ENCODE measurements around the gene RIT2.

GRCh38 chr18:43029414-43029813 lies 86.1 kb downstream of the RIT2 start:
- no peak for TF ChIP-seq E2F5 (CRISPR knock-in tag; IDR thresholded peaks at IDR 0.05)
- TF ChIP-seq ZBTB43 (CRISPR knock-in tag; IDR thresholded peaks at IDR 0.05): no peak
- TF ChIP-seq MXD4 (CRISPR knock-in tag; IDR thresholded peaks at IDR 0.05; ENCODE audit: borderline replicate concordance): no peak
- TF ChIP-seq, protein P1, sequence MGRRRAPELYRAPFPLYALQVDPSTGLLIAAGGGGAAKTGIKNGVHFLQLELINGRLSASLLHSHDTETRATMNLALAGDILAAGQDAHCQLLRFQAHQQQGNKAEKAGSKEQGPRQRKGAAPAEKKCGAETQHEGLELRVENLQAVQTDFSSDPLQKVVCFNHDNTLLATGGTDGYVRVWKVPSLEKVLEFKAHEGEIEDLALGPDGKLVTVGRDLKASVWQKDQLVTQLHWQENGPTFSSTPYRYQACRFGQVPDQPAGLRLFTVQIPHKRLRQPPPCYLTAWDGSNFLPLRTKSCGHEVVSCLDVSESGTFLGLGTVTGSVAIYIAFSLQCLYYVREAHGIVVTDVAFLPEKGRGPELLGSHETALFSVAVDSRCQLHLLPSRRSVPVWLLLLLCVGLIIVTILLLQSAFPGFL (CRISPR knock-in tag; IDR thresholded peaks at IDR 0.05; ENCODE audit: borderline replicate concordance): no peak
- no peak for TF ChIP-seq TP53 (CRISPR knock-in tag; IDR thresholded peaks at IDR 0.05)
- no peak for TF ChIP-seq SP1 (CRISPR knock-in tag; conservative IDR thresholded peaks at IDR 0.05)
- no peak for TF ChIP-seq CTCF (IDR thresholded peaks at IDR 0.05)
- TF ChIP-seq, protein P2, sequence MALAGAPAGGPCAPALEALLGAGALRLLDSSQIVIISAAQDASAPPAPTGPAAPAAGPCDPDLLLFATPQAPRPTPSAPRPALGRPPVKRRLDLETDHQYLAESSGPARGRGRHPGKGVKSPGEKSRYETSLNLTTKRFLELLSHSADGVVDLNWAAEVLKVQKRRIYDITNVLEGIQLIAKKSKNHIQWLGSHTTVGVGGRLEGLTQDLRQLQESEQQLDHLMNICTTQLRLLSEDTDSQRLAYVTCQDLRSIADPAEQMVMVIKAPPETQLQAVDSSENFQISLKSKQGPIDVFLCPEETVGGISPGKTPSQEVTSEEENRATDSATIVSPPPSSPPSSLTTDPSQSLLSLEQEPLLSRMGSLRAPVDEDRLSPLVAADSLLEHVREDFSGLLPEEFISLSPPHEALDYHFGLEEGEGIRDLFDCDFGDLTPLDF (CRISPR knock-in tag; IDR thresholded peaks at IDR 0.05): no peak

All from WTC11 (cell line).